ENCODE data around the gene TESK2.

DNA sequence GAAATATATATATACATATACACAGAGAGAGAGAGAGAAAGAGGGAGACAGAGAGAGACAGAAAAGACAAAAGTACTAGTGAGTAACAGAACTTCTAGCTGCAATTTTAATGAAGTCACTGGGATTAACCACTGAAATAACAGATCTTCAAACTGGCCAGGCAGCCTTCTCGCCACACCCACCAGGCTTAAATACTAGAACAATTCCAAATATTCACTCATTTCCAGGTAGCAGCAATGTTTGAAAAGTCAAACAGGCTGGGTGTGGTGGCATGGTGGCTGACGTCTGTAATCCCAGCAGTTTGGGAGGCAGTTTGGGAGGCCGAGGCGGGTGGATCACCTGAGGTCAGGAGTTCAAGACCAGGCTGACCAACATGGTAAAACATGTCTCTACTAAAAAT is 25.5 kb upstream of the TESK2 start:
- TF ChIP-seq ZNF274 (IDR thresholded peaks at IDR 0.05; ENCODE audit: low read depth, low read length) = no peak
- no peak for TF ChIP-seq YY1 (IDR thresholded peaks at IDR 0.05; ENCODE audit: insufficient read depth, insufficient read length)
